AG10803 (cell line): ENCODE results near the gene AOPEP.

Experiments used
- DNase-seq: peaks from one replicate; pipeline ENCODE4 v3.0.0; 2010; ENCODE audit warnings: low read depth
- H3K4me3 ChIP-seq: 2 replicates; pipeline ENCODE4 v1.5.1; 2011; ENCODE audit warnings: mild to moderate bottlenecking, low read length, control low read depth
- CTCF ChIP-seq: conservative IDR thresholded peaks from 2 replicates; pipeline ENCODE4 v1.5.1; 2011; ENCODE audit warnings: mild to moderate bottlenecking, low read length, control low read depth, inconsistent platforms

AOPEP gene

GRCh38 chr9:95025213-95026147 lies 299.0 kb downstream of the AOPEP start:
- peak; percentile 88 for DNase-seq
- H3K4me3 ChIP-seq: peak overlapping the region; percentile 5; the same call in 1 of the 2 replicates
- peak; percentile 51 for TF ChIP-seq CTCF

- TF ChIP-seq CTCF: no peak
- no peak overlapping the region for H3K4me3 ChIP-seq
- no peak for DNase-seq
Measured at GRCh38 chr9:95026148-95026524, 299.6 kb downstream of the AOPEP start.

GRCh38 chr9:95027914-95028852 lies 301.7 kb downstream of the AOPEP start:
- no peak overlapping the region for H3K4me3 ChIP-seq
- TF ChIP-seq CTCF: no peak
- no peak for DNase-seq

- no peak for DNase-seq
- no peak for TF ChIP-seq CTCF
Measured at GRCh38 chr9:95028853-95029219, 302.3 kb downstream of the AOPEP start.

GRCh38 chr9:95029288-95029687 lies 302.8 kb downstream of the AOPEP start:
- H3K4me3 ChIP-seq: no peak overlapping the region
- TF ChIP-seq CTCF: no peak
- no peak for DNase-seq

More at GRCh38 chr9:95028853-95029219, 302.3 kb downstream of the AOPEP start:
- H3K4me3 ChIP-seq: no peak overlapping the region

- H3K4me3 ChIP-seq: no peak overlapping the region
- TF ChIP-seq CTCF: no peak
- no peak for DNase-seq
Measured at GRCh38 chr9:95029720-95030119, 303.2 kb downstream of the AOPEP start.
